Adipocyte (in vitro differentiated cells): ENCODE data around the gene CDKN2A.

Experiments
- DNase-seq: peaks from one replicate; pipeline ENCODE4 v3.0.0-alpha.2; 2015; ENCODE audit warnings: low read depth
- H3K27me3 ChIP-seq: replicated peaks from 2 replicates; pipeline ENCODE4 v1.7.0; 2013; ENCODE audit warnings: mild to moderate bottlenecking, low read length, moderate library complexity; ENCODE audit not compliant: control insufficient read depth, insufficient read depth
- H3K36me3 ChIP-seq: 2 replicates; pipeline ENCODE4 v1.7.0; 2013; ENCODE audit warnings: low read length, mild to moderate bottlenecking, moderate library complexity; ENCODE audit not compliant: control insufficient read depth, insufficient read depth, severe bottlenecking
- H3K4me1 ChIP-seq: 2 replicates; pipeline ENCODE4 v1.7.0; 2013; ENCODE audit warnings: mild to moderate bottlenecking, low read length, moderate library complexity; ENCODE audit not compliant: control insufficient read depth, insufficient read depth
- H3K4me3 ChIP-seq: 2 replicates; pipeline ENCODE4 v1.7.0; 2013; ENCODE audit warnings: mild to moderate bottlenecking, low read length, moderate library complexity
- H3K9ac ChIP-seq: 2 replicates; pipeline ENCODE4 v1.7.0; 2013; ENCODE audit warnings: mild to moderate bottlenecking, low read length, moderate library complexity
- H3K9me3 ChIP-seq: 2 replicates; pipeline ENCODE4 v1.7.0; 2013; ENCODE audit warnings: mild to moderate bottlenecking, low read length, moderate library complexity; ENCODE audit not compliant: control insufficient read depth

The CDKN2A gene

GRCh38 chr9:21974722-21975409 lies 19.3 kb downstream of the CDKN2A start:
- Histone ChIP-seq H3K9ac (peak overlapping the region; percentile 90), H3K4me3 (peak overlapping the region; percentile 92), H3K36me3 (no peaks in the 10 kb centered on the region), H3K9me3 (peaks cover 8% of the 10 kb centered on the region), H3K27me3 (peaks cover 37% of the 10 kb centered on the region), H3K4me1 (peaks cover 26% of the 10 kb centered on the region)
- peak; percentile 83 for DNase-seq

- peak overlapping the region; percentile 92 for H3K4me3 ChIP-seq
- peak overlapping the region; percentile 90 for H3K9ac ChIP-seq
- peaks cover 36% of the 10 kb centered on the region for H3K27me3 ChIP-seq
- H3K9me3 ChIP-seq: peaks cover 9% of the 10 kb centered on the region
- no peaks in the 10 kb centered on the region for H3K36me3 ChIP-seq
- DNase-seq: peak; percentile 41
- H3K4me1 ChIP-seq: peaks cover 29% of the 10 kb centered on the region
Observed at GRCh38 chr9:21974343-21974721, 19.9 kb downstream of the CDKN2A start.

- Histone ChIP-seq H3K9ac (peak overlapping the region; percentile 46), H3K27me3 (peaks cover 41% of the 10 kb centered on the region), H3K9me3 (peaks cover 15% of the 10 kb centered on the region)
Observed at GRCh38 chr9:21972361-21972760, 21.8 kb downstream of the CDKN2A start.

GRCh38 chr9:21970800-21971640 lies 23.2 kb downstream of the CDKN2A start:
- Histone ChIP-seq H3K9ac (no peak overlapping the region), H3K4me1 (peaks cover 41% of the 10 kb centered on the region), H3K27me3 (peaks cover 33% of the 10 kb centered on the region), H3K9me3 (peaks cover 15% of the 10 kb centered on the region), H3K4me3 (peak overlapping the region; percentile 14), H3K36me3 (no peaks in the 10 kb centered on the region)
- DNase-seq: no peak

More at GRCh38 chr9:21972361-21972760, 21.8 kb downstream of the CDKN2A start:
- Histone ChIP-seq H3K36me3 (no peaks in the 10 kb centered on the region), H3K4me3 (peak overlapping the region; percentile 92), H3K4me1 (peaks cover 42% of the 10 kb centered on the region)
- DNase-seq: no peak

- peaks cover 32% of the 10 kb centered on the region for H3K27me3 ChIP-seq
- H3K4me1 ChIP-seq: peaks cover 44% of the 10 kb centered on the region
- no peak overlapping the region for H3K9ac ChIP-seq
- H3K4me3 ChIP-seq: no peak overlapping the region
- H3K9me3 ChIP-seq: peaks cover 15% of the 10 kb centered on the region
- no peaks in the 10 kb centered on the region for H3K36me3 ChIP-seq
- no peak for DNase-seq
Observed at GRCh38 chr9:21969951-21970799, 24.0 kb downstream of the CDKN2A start.

- H3K36me3 ChIP-seq: no peaks in the 10 kb centered on the region
- peak overlapping the region; percentile 12 for H3K4me3 ChIP-seq
- H3K9me3 ChIP-seq: peaks cover 15% of the 10 kb centered on the region
- peaks cover 48% of the 10 kb centered on the region for H3K4me1 ChIP-seq
- H3K27me3 ChIP-seq: peaks cover 32% of the 10 kb centered on the region
- H3K9ac ChIP-seq: no peak overlapping the region
- no peak for DNase-seq
Observed at GRCh38 chr9:21969011-21969940, 24.9 kb downstream of the CDKN2A start.

GRCh38 chr9:21968331-21969010 lies 25.7 kb downstream of the CDKN2A start:
- Histone ChIP-seq H3K27me3 (peaks cover 32% of the 10 kb centered on the region), H3K9me3 (peaks cover 15% of the 10 kb centered on the region), H3K4me1 (peaks cover 48% of the 10 kb centered on the region), H3K36me3 (no peaks in the 10 kb centered on the region), H3K9ac (no peak overlapping the region), H3K4me3 (peak overlapping the region; percentile 12)
- DNase-seq: no peak

- no peak overlapping the region for H3K9ac ChIP-seq
- no peak overlapping the region for H3K4me3 ChIP-seq
- H3K36me3 ChIP-seq: no peaks in the 10 kb centered on the region
- DNase-seq: no peak
- peaks cover 18% of the 10 kb centered on the region for H3K9me3 ChIP-seq
- H3K4me1 ChIP-seq: peaks cover 48% of the 10 kb centered on the region
- peaks cover 32% of the 10 kb centered on the region for H3K27me3 ChIP-seq
Observed at GRCh38 chr9:21967702-21968101, 26.5 kb downstream of the CDKN2A start.

GRCh38 chr9:21967169-21967568 lies 27.0 kb downstream of the CDKN2A start:
- Histone ChIP-seq H3K9me3 (peaks cover 18% of the 10 kb centered on the region), H3K27me3 (peaks cover 32% of the 10 kb centered on the region)

More at GRCh38 chr9:21967169-21967568, 27.0 kb downstream of the CDKN2A start:
- peaks cover 43% of the 10 kb centered on the region for H3K4me1 ChIP-seq
- no peak for DNase-seq
- no peak overlapping the region for H3K4me3 ChIP-seq
- no peak overlapping the region for H3K9ac ChIP-seq
- H3K36me3 ChIP-seq: no peaks in the 10 kb centered on the region
